Upper lobe of left lung (tissue), 4 donors: ENCODE measurements around the gene GRIK3.

Experiments
- CTCF ChIP-seq, 6 experiments: fragments of 450-650 bp in 4 of 6; fragments of 200-600 bp in 2 of 6; sonication (generic) in 2 of 6; IDR thresholded peaks; one replicate each; pipeline ENCODE4 v1.5.1; 2016 to 2019; ENCODE audit warnings: antibody characterized with exemption in 6 of 6
- EP300 ChIP-seq, 4 donors: sonication (generic); formaldehyde crosslinking; IDR thresholded peaks; one replicate each; pipeline ENCODE4 v1.5.1; 2017; ENCODE audit warnings: antibody characterized with exemption in 4 of 4, control low read depth in 2 of 4
- POLR2A ChIP-seq, 4 donors: fragments of 450-650 bp; IDR thresholded peaks; one replicate each; pipeline ENCODE4 v1.5.1; 2016 to 2017; ENCODE audit warnings: antibody characterized with exemption in 4 of 4, mild to moderate bottlenecking in 2 of 4
- POLR2AphosphoS5 ChIP-seq, 2 donors: sonication (generic); formaldehyde crosslinking; IDR thresholded peaks; one replicate each; pipeline ENCODE4 v1.5.1; 2017; ENCODE audit warnings: antibody characterized with exemption in 2 of 2

GRCh38 chr1:36818771-36819170 lies 215.5 kb downstream of the GRIK3 start:
- TF ChIP-seq POLR2A (IDR thresholded peaks at IDR 0.05), result no peak
- TF ChIP-seq EP300 (IDR thresholded peaks at IDR 0.05), result no peak
- no peak for TF ChIP-seq CTCF (IDR thresholded peaks at IDR 0.05)
- no peak for TF ChIP-seq POLR2AphosphoS5 (IDR thresholded peaks at IDR 0.05)
